Common myeloid progenitor, CD34-positive (primary cell): ENCODE data around the gene CDC14A.

Experiments
- CTCF ChIA-PET: fragments of 350-600 bp; sonication (Branson Sonifier 250); formaldehyde crosslinking; loops from one replicate; lab custom pipeline; 2021; ENCODE audit warnings: antibody characterized with exemption; lab: Charles Lee
- POLR2A ChIA-PET: fragments of 350-600 bp; sonication (Branson Sonifier 250); formaldehyde crosslinking; loops from one replicate; lab custom pipeline; 2021; ENCODE audit warnings: antibody characterized with exemption; lab: Charles Lee
- DNase-seq, 3 donors: peaks; one replicate each; pipeline versions ENCODE4 v3.0.0 to v3.0.0-alpha.2; 2013
- H3K27ac ChIP-seq, 2 experiments: 1 replicate in 1 of 2; 2 replicates in 1 of 2; pipeline ENCODE4 v1.7.0; 2013; ENCODE audit warnings: inconsistent platforms in 2 of 2, low read length in 2 of 2, mild to moderate bottlenecking in 2 of 2, low read depth in 1 of 2, moderate library complexity in 1 of 2; ENCODE audit not compliant: severe bottlenecking in 2 of 2, insufficient read depth in 1 of 2, poor library complexity in 1 of 2
- H3K27me3 ChIP-seq, 5 experiments: replicated peaks in 2 of 5; 1 replicate in 3 of 5; 2 replicates in 2 of 5; pipeline versions ENCODE4 v1.6.1 to v1.7.0; 2013; ENCODE audit warnings: low read length in 4 of 5, mild to moderate bottlenecking in 2 of 5, moderate library complexity in 2 of 5, inconsistent platforms in 1 of 5; ENCODE audit not compliant: insufficient read depth in 5 of 5, control insufficient read depth in 4 of 5
- H3K36me3 ChIP-seq, 4 experiments: 1 replicate in 2 of 4; 2 replicates in 2 of 4; pipeline versions ENCODE4 v1.6.1 to v1.7.0; 2013; ENCODE audit warnings: low read length in 3 of 4, control low read depth in 1 of 4, mild to moderate bottlenecking in 1 of 4; ENCODE audit not compliant: control insufficient read depth in 4 of 4, insufficient read depth in 4 of 4
- H3K4me1 ChIP-seq, 4 experiments: 1 replicate in 3 of 4; 2 replicates in 1 of 4; pipeline versions ENCODE4 v1.6.1 to v1.7.1; 2013; ENCODE audit warnings: low read length in 3 of 4, mild to moderate bottlenecking in 3 of 4, control low read depth in 1 of 4, inconsistent platforms in 1 of 4, moderate library complexity in 1 of 4; ENCODE audit not compliant: control insufficient read depth in 4 of 4, insufficient read depth in 4 of 4; ENCODE audit errors: control extremely low read depth in 1 of 4
- H3K4me3 ChIP-seq, 7 experiments: 1 replicate in 4 of 7; 2 replicates in 3 of 7; pipeline versions ENCODE4 v1.5.1 to v1.7.0; 2013; ENCODE audit warnings: mild to moderate bottlenecking in 7 of 7, low read length in 6 of 7, moderate library complexity in 6 of 7, inconsistent platforms in 2 of 7, low read depth in 2 of 7, control low read depth in 1 of 7; ENCODE audit not compliant: insufficient read depth in 4 of 7, control insufficient read depth in 1 of 7; ENCODE audit errors: extremely low read depth in 1 of 7
- H3K9me3 ChIP-seq, 5 experiments: 1 replicate in 4 of 5; 2 replicates in 1 of 5; pipeline versions ENCODE4 v1.6.1 to v1.7.1; 2013; ENCODE audit warnings: low read length in 4 of 5, mild to moderate bottlenecking in 2 of 5, inconsistent platforms in 1 of 5, low read depth in 1 of 5, moderate library complexity in 1 of 5; ENCODE audit not compliant: control insufficient read depth in 4 of 5, insufficient read depth in 2 of 5; ENCODE audit errors: control extremely low read depth in 1 of 5
- WGBS: methylation state at CpG from one replicate; pipeline ENCODE4 v1.1.5; 2013; ENCODE audit not compliant: insufficient coverage; 5-methylcytosine and 5-hydroxymethylcytosine counted together

CDC14A gene

DNA sequence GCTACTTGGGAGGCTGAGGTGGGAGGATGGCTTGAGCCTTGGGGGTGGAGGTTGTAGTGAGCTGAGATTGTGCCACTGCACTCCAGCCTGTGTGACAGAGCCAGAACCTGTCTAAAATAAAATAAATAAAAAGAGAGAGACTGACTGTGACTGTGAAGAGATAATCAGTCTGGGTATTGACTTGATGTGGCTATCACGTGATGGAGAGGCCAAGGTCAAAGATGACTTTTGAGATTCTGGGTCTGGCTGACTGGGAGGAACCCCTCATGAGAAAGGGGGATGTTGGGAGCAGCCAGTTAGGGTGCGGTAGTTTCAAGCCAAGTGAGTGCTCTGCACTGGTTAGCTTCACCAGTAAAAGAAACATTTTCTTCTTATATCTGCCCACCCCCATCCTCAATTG, 66.8 kb downstream of the CDC14A start:
- Histone ChIP-seq H3K9me3 (no peaks in the 10 kb centered on the region), H3K27me3 (no peaks in the 10 kb centered on the region), H3K27ac (no peak overlapping the region), H3K36me3 (peaks cover 0 to 4% (median 3%) of the 10 kb centered on the region in 4 experiments), H3K4me3 (no peak overlapping the region), H3K4me1 (peaks cover 0 to 15% (median 2%) of the 10 kb centered on the region in 4 experiments)
- 100% methylated on average over 1 of the region's 2 CpGs for WGBS
- CTCF ChIA-PET, result interaction anchor here (0.9 to 1.0 kb wide), 2 partner anchors 20 to 61 kb away, joined by 3 read pairs; no protein-coding TSS in a partner anchor
- no peak for DNase-seq
- POLR2A ChIA-PET, result no interaction called here

DNA sequence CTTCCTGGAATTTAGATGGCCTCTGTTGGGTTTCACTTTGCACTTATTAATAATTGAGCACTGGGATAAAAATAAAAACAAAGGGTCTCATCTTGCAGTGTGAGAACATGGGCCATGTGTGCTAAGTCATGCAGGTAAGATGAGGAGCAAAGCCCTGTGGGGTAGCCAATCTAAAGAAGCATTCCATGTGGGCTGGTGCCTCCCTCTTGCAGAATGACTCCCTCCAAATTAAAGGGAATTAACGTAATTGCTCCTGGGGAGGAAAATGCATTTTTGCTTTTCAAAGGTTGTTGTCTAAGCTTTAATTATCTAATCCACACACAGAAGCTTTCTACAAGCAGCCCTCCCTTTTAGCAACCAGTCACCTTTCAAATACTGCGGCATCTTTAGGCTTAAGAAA, 69.8 kb downstream of the CDC14A start:
- Histone ChIP-seq H3K4me1 (peaks cover 0 to 10% (median 2%) of the 10 kb centered on the region in 4 experiments), H3K27me3 (no peaks in the 10 kb centered on the region), H3K4me3 (no peak overlapping the region), H3K27ac (no peak overlapping the region), H3K36me3 (peaks cover 0 to 11% (median 4%) of the 10 kb centered on the region in 4 experiments), H3K9me3 (no peaks in the 10 kb centered on the region)
- POLR2A ChIA-PET, result no interaction called here
- CTCF ChIA-PET, result interaction anchor here (0.8 to 1.9 kb wide), 7 partner anchors 9 to 67 kb away, joined by 3 to 6 read pairs (median 4); no protein-coding TSS in a partner anchor
- DNase-seq, result no peak
- no CpG with 5 or more reads among the region's 2 CpGs for WGBS

- Histone ChIP-seq H3K27me3 (no peaks in the 10 kb centered on the region), H3K27ac (no peak overlapping the region), H3K9me3 (no peaks in the 10 kb centered on the region), H3K4me1 (peaks cover 0 to 10% (median 2%) of the 10 kb centered on the region in 4 experiments), H3K36me3 (peaks cover 0 to 6% (median 4%) of the 10 kb centered on the region in 4 experiments), H3K4me3 (no peak overlapping the region)
- WGBS, result 100% methylated on average over 4 of the region's 6 CpGs
- POLR2A ChIA-PET, result interaction anchor here (0.6 to 1.6 kb wide), 3 partner anchors 10 to 27 kb away, joined by 3 to 12 read pairs (median 5); no protein-coding TSS in a partner anchor
- no peak for DNase-seq
- CTCF ChIA-PET, result interaction anchor here (0.9 to 3.2 kb wide), 7 partner anchors 10 to 66 kb away, joined by 3 to 16 read pairs (median 4); no protein-coding TSS in a partner anchor
These were observed 71.6 kb downstream of the CDC14A start for GRCh38 chr1:100423832-100424337.

DNA sequence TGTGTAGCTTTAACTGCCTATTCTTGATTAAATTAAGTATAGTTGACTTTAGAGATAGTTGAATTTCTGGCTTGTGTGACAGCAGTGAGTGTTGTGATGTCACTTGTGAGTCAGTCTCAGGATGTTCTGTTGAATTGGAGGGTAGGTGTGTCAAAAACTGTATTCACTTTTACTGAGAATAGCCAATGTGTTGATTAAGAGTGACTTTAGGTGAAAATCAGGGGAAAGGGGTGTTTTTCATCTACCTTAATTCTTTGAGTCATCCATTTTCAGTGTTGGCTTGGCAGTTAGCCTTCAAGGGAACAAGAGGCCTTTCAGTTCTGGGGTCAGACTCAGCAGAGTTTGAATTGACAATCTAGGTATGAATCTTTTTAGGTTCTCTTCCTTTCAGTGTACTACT, 75.9 kb downstream of the CDC14A start:
- no peak overlapping the region for H3K27ac ChIP-seq
- no peaks in the 10 kb centered on the region for H3K27me3 ChIP-seq
- H3K9me3 ChIP-seq, result no peaks in the 10 kb centered on the region
- H3K36me3 ChIP-seq, result peaks cover 2 to 6% (median 5%) of the 10 kb centered on the region in 4 experiments
- ChIA-PET CTCF (interaction anchor here (1.9 kb wide), 1 partner anchor 25 kb away, joined by 4 read pairs; no protein-coding TSS in a partner anchor), POLR2A (no interaction called here)
- no peak for DNase-seq
- H3K4me1 ChIP-seq, result peaks cover 0 to 5% (median 1%) of the 10 kb centered on the region in 4 experiments
- H3K4me3 ChIP-seq, result no peak overlapping the region

GRCh38 chr1:100430325-100430756, 78.0 kb downstream of the CDC14A start:
- peaks cover 0 to 3% (median 2%) of the 10 kb centered on the region in 4 experiments for H3K36me3 ChIP-seq
- DNase-seq, result no peak
- no peak overlapping the region for H3K27ac ChIP-seq
- ChIA-PET POLR2A (no interaction called here), CTCF (interaction anchor here (1.0 to 1.5 kb wide), 4 partner anchors 8 to 30 kb away, joined by 3 to 4 read pairs (median 4); no protein-coding TSS in a partner anchor)
- no peaks in the 10 kb centered on the region for H3K27me3 ChIP-seq
- H3K9me3 ChIP-seq, result no peaks in the 10 kb centered on the region
- WGBS, result no CpG with 5 or more reads among the region's 2 CpGs
- H3K4me3 ChIP-seq, result no peak overlapping the region
- peaks cover 0 to 4% (median 0%) of the 10 kb centered on the region in 4 experiments for H3K4me1 ChIP-seq

- WGBS, result no CpG with 5 or more reads among the region's 2 CpGs
- no peaks in the 10 kb centered on the region for H3K27me3 ChIP-seq
- no peaks in the 10 kb centered on the region for H3K9me3 ChIP-seq
- no peak for DNase-seq
- H3K4me3 ChIP-seq, result no peak overlapping the region
- peaks cover 0 to 3% (median 2%) of the 10 kb centered on the region in 4 experiments for H3K36me3 ChIP-seq
- CTCF ChIA-PET, result interaction anchor here (1.0 to 1.9 kb wide), 6 partner anchors 27 to 436 kb away, joined by 3 to 6 read pairs (median 4); no protein-coding TSS in a partner anchor
- no peak overlapping the region for H3K27ac ChIP-seq
- H3K4me1 ChIP-seq, result peaks cover 0 to 4% (median 0%) of the 10 kb centered on the region in 4 experiments
- POLR2A ChIA-PET, result no interaction called here
These were observed 79.6 kb downstream of the CDC14A start for GRCh38 chr1:100431954-100432353.

DNA sequence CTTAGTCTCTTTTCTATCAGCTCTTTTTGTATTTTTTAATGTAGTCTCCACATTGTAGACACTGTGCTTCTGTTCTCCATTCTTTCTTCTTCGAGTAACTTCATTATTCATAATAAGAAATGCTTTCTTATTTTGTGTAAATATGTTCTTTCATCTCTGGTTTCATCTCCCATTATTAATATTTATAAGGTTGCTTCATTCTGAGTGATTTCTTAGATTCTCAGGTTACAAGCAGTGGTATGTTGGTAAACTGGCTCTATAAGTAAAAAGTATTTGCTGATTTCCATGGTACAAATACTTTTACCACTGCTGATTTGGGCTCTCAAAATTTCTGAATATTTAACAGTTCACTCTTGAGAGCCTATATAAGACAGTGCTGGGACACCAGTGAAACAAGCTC, 81.3 kb downstream of the CDC14A start:
- ChIA-PET CTCF (interaction anchor here (0.5 to 1.9 kb wide), 5 partner anchors 11 to 80 kb away, joined by 3 to 6 read pairs (median 4); no protein-coding TSS in a partner anchor), POLR2A (no interaction called here)
- Histone ChIP-seq H3K27ac (no peak overlapping the region), H3K4me1 (peaks cover 0 to 4% (median under 1%) of the 10 kb centered on the region in 4 experiments), H3K4me3 (no peak overlapping the region), H3K9me3 (no peaks in the 10 kb centered on the region), H3K36me3 (peaks cover 0 to 7% (median 4%) of the 10 kb centered on the region in 4 experiments), H3K27me3 (no peaks in the 10 kb centered on the region)
- no CpG with 5 or more reads among the region's 1 CpG for WGBS
- no peak for DNase-seq
